Measurements from ENCODE around the gene GCG. TPM values are rescaled to one million over a fixed set of nuclear protein-coding genes. Genes with fewer than 3 reads are reported as not detected.

Gene GCG
- total RNA-seq, 1 donor from 2014 or later: not detected

- Mint-ChIP-seq H3K27ac (ENCODE audit: unreplicated experiment) (no peak overlapping the region), H3K4me3 (ENCODE audit: unreplicated experiment) (no peak overlapping the region), H3K4me1 (ENCODE audit: unreplicated experiment) (peaks cover 19% of the 10 kb centered on the region), H3K36me3 (ENCODE audit: unreplicated experiment) (no peaks in the 10 kb centered on the region), H3K9me3 (ENCODE audit: unreplicated experiment) (no peaks in the 10 kb centered on the region), H3K27me3 (ENCODE audit: unreplicated experiment) (peaks cover 45% of the 10 kb centered on the region)
- no peak for DNase-seq (ENCODE audit: extremely low spot score, unreplicated experiment)
- TF ChIP-seq CTCF (IDR thresholded peaks at IDR 0.05): no peak
These were observed 2.6 kb downstream of the GCG start for GRCh38 chr2:162149466-162149865.

- Mint-ChIP-seq H3K27ac (ENCODE audit: unreplicated experiment) (no peak overlapping the region), H3K4me3 (ENCODE audit: unreplicated experiment) (no peak overlapping the region), H3K9me3 (ENCODE audit: unreplicated experiment) (no peaks in the 10 kb centered on the region), H3K27me3 (ENCODE audit: unreplicated experiment) (peaks cover 47% of the 10 kb centered on the region), H3K36me3 (ENCODE audit: unreplicated experiment) (no peaks in the 10 kb centered on the region), H3K4me1 (ENCODE audit: unreplicated experiment) (peaks cover 17% of the 10 kb centered on the region)
- no peak for TF ChIP-seq CTCF (IDR thresholded peaks at IDR 0.05)
- no peak for DNase-seq (ENCODE audit: extremely low spot score, unreplicated experiment)
These were observed 3.1 kb downstream of the GCG start for GRCh38 chr2:162148956-162149355.

- Mint-ChIP-seq H3K36me3 (ENCODE audit: unreplicated experiment) (no peaks in the 10 kb centered on the region), H3K27me3 (ENCODE audit: unreplicated experiment) (peaks cover 53% of the 10 kb centered on the region), H3K27ac (ENCODE audit: unreplicated experiment) (no peak overlapping the region), H3K9me3 (ENCODE audit: unreplicated experiment) (no peaks in the 10 kb centered on the region), H3K4me3 (ENCODE audit: unreplicated experiment) (no peak overlapping the region), H3K4me1 (ENCODE audit: unreplicated experiment) (peaks cover 12% of the 10 kb centered on the region)
- DNase-seq (ENCODE audit: extremely low spot score, unreplicated experiment): no peak
- TF ChIP-seq CTCF (IDR thresholded peaks at IDR 0.05): no peak
These were observed 8.1 kb downstream of the GCG start for GRCh38 chr2:162143969-162144368.

- no peak for DNase-seq (ENCODE audit: extremely low spot score, unreplicated experiment)
- H3K9me3 Mint-ChIP-seq (ENCODE audit: unreplicated experiment): no peaks in the 10 kb centered on the region
- no peaks in the 10 kb centered on the region for H3K4me1 Mint-ChIP-seq (ENCODE audit: unreplicated experiment)
- peaks cover 61% of the 10 kb centered on the region for H3K27me3 Mint-ChIP-seq (ENCODE audit: unreplicated experiment)
- no peak overlapping the region for H3K27ac Mint-ChIP-seq (ENCODE audit: unreplicated experiment)
- no peaks in the 10 kb centered on the region for H3K36me3 Mint-ChIP-seq (ENCODE audit: unreplicated experiment)
- H3K4me3 Mint-ChIP-seq (ENCODE audit: unreplicated experiment): no peak overlapping the region
- TF ChIP-seq CTCF (IDR thresholded peaks at IDR 0.05): no peak
These were observed 13.7 kb downstream of the GCG start for GRCh38 chr2:162138310-162138709.

- Mint-ChIP-seq H3K36me3 (ENCODE audit: unreplicated experiment) (peaks cover 2% of the 10 kb centered on the region), H3K4me3 (ENCODE audit: unreplicated experiment) (no peak overlapping the region), H3K27me3 (ENCODE audit: unreplicated experiment) (peaks cover 47% of the 10 kb centered on the region), H3K9me3 (ENCODE audit: unreplicated experiment) (peaks cover 8% of the 10 kb centered on the region), H3K27ac (ENCODE audit: unreplicated experiment) (no peak overlapping the region), H3K4me1 (ENCODE audit: unreplicated experiment) (no peaks in the 10 kb centered on the region)
- TF ChIP-seq CTCF (IDR thresholded peaks at IDR 0.05): no peak
- no peak for DNase-seq (ENCODE audit: extremely low spot score, unreplicated experiment)
These were observed 24.6 kb downstream of the GCG start for GRCh38 chr2:162127422-162127821.
